Measurements from ENCODE around the gene PPP4R4.

PPP4R4 gene

GRCh38 chr14:94162466-94162865 lies 11.7 kb upstream of the PPP4R4 start:
- H3K9me3 Mint-ChIP-seq, result no peaks in the 10 kb centered on the region
- H3K4me3 Mint-ChIP-seq, result no peak overlapping the region
- H3K27ac Mint-ChIP-seq, result no peak overlapping the region
- no peaks in the 10 kb centered on the region for H3K36me3 Mint-ChIP-seq (ENCODE audit: low read depth)
- no peaks in the 10 kb centered on the region for H3K27me3 Mint-ChIP-seq
- peaks cover 57% of the 10 kb centered on the region for H3K4me1 Mint-ChIP-seq (ENCODE audit: low read depth)

GRCh38 chr14:94163796-94164195 lies 10.3 kb upstream of the PPP4R4 start:
- Mint-ChIP-seq H3K36me3 (ENCODE audit: low read depth) (no peaks in the 10 kb centered on the region), H3K27me3 (no peaks in the 10 kb centered on the region), H3K9me3 (no peaks in the 10 kb centered on the region), H3K4me1 (ENCODE audit: low read depth) (peaks cover 44% of the 10 kb centered on the region), H3K4me3 (no peak overlapping the region), H3K27ac (no peak overlapping the region)

GRCh38 chr14:94164685-94165431 lies 9.3 kb upstream of the PPP4R4 start:
- H3K4me3 Mint-ChIP-seq, result no peak overlapping the region
- no peaks in the 10 kb centered on the region for H3K27me3 Mint-ChIP-seq
- H3K36me3 Mint-ChIP-seq (ENCODE audit: low read depth), result no peaks in the 10 kb centered on the region
- H3K9me3 Mint-ChIP-seq, result no peaks in the 10 kb centered on the region
- no peak overlapping the region for H3K27ac Mint-ChIP-seq
- peaks cover 43% of the 10 kb centered on the region for H3K4me1 Mint-ChIP-seq (ENCODE audit: low read depth)

GRCh38 chr14:94165744-94166143 lies 8.4 kb upstream of the PPP4R4 start:
- no peak overlapping the region for H3K27ac Mint-ChIP-seq
- no peaks in the 10 kb centered on the region for H3K27me3 Mint-ChIP-seq
- H3K4me3 Mint-ChIP-seq, result no peak overlapping the region
- no peaks in the 10 kb centered on the region for H3K36me3 Mint-ChIP-seq (ENCODE audit: low read depth)
- H3K9me3 Mint-ChIP-seq, result no peaks in the 10 kb centered on the region
- peaks cover 36% of the 10 kb centered on the region for H3K4me1 Mint-ChIP-seq (ENCODE audit: low read depth)

GRCh38 chr14:94170136-94170535 lies 4.0 kb upstream of the PPP4R4 start:
- Mint-ChIP-seq H3K4me1 (ENCODE audit: low read depth) (peaks cover 11% of the 10 kb centered on the region), H3K4me3 (no peak overlapping the region), H3K27me3 (peaks cover 20% of the 10 kb centered on the region), H3K36me3 (ENCODE audit: low read depth) (no peaks in the 10 kb centered on the region), H3K9me3 (no peaks in the 10 kb centered on the region), H3K27ac (no peak overlapping the region)

GRCh38 chr14:94171208-94171607 lies 2.9 kb upstream of the PPP4R4 start:
- H3K9me3 Mint-ChIP-seq, result no peaks in the 10 kb centered on the region
- H3K27me3 Mint-ChIP-seq, result peaks cover 30% of the 10 kb centered on the region
- no peak overlapping the region for H3K4me3 Mint-ChIP-seq
- H3K27ac Mint-ChIP-seq, result no peak overlapping the region
- no peaks in the 10 kb centered on the region for H3K36me3 Mint-ChIP-seq (ENCODE audit: low read depth)
- H3K4me1 Mint-ChIP-seq (ENCODE audit: low read depth), result peaks cover 18% of the 10 kb centered on the region

GRCh38 chr14:94172545-94172944 lies 1.6 kb upstream of the PPP4R4 start:
- Mint-ChIP-seq H3K4me1 (ENCODE audit: low read depth) (peaks cover 27% of the 10 kb centered on the region), H3K27me3 (peaks cover 38% of the 10 kb centered on the region), H3K4me3 (no peak overlapping the region), H3K36me3 (ENCODE audit: low read depth) (no peaks in the 10 kb centered on the region), H3K9me3 (no peaks in the 10 kb centered on the region), H3K27ac (no peak overlapping the region)

- Mint-ChIP-seq H3K36me3 (ENCODE audit: low read depth) (no peaks in the 10 kb centered on the region), H3K27me3 (peaks cover 38% of the 10 kb centered on the region), H3K27ac (no peak overlapping the region), H3K4me1 (ENCODE audit: low read depth) (peaks cover 32% of the 10 kb centered on the region), H3K4me3 (peak overlapping the region; percentile 72), H3K9me3 (no peaks in the 10 kb centered on the region)
These were observed 644 bp upstream of the PPP4R4 start for GRCh38 chr14:94173471-94173884.

GRCh38 chr14:94174604-94175010 lies 485 bp downstream of the PPP4R4 start:
- no peak overlapping the region for H3K4me3 Mint-ChIP-seq
- no peak overlapping the region for H3K27ac Mint-ChIP-seq
- H3K4me1 Mint-ChIP-seq (ENCODE audit: low read depth), result peaks cover 32% of the 10 kb centered on the region
- peaks cover 43% of the 10 kb centered on the region for H3K27me3 Mint-ChIP-seq
- no peaks in the 10 kb centered on the region for H3K9me3 Mint-ChIP-seq
- H3K36me3 Mint-ChIP-seq (ENCODE audit: low read depth), result no peaks in the 10 kb centered on the region

GRCh38 chr14:94175011-94175745 lies 1.1 kb downstream of the PPP4R4 start:
- no peaks in the 10 kb centered on the region for H3K36me3 Mint-ChIP-seq (ENCODE audit: low read depth)
- peaks cover 46% of the 10 kb centered on the region for H3K27me3 Mint-ChIP-seq
- no peaks in the 10 kb centered on the region for H3K9me3 Mint-ChIP-seq
- H3K27ac Mint-ChIP-seq, result peak overlapping the region; percentile 61
- H3K4me3 Mint-ChIP-seq, result peak overlapping the region; percentile 78
- peaks cover 32% of the 10 kb centered on the region for H3K4me1 Mint-ChIP-seq (ENCODE audit: low read depth)

GRCh38 chr14:94175747-94176146 lies 1.6 kb downstream of the PPP4R4 start:
- Mint-ChIP-seq H3K27me3 (peaks cover 50% of the 10 kb centered on the region), H3K27ac (peak overlapping the region; percentile 61), H3K4me3 (peak overlapping the region; percentile 78), H3K36me3 (ENCODE audit: low read depth) (no peaks in the 10 kb centered on the region), H3K9me3 (no peaks in the 10 kb centered on the region), H3K4me1 (ENCODE audit: low read depth) (peaks cover 38% of the 10 kb centered on the region)

GRCh38 chr14:94176808-94177207 lies 2.7 kb downstream of the PPP4R4 start:
- Mint-ChIP-seq H3K9me3 (no peaks in the 10 kb centered on the region), H3K27ac (no peak overlapping the region), H3K27me3 (peaks cover 53% of the 10 kb centered on the region), H3K4me3 (no peak overlapping the region), H3K36me3 (ENCODE audit: low read depth) (no peaks in the 10 kb centered on the region), H3K4me1 (ENCODE audit: low read depth) (peaks cover 43% of the 10 kb centered on the region)

- Mint-ChIP-seq H3K4me3 (no peak overlapping the region), H3K27me3 (peaks cover 43% of the 10 kb centered on the region), H3K27ac (no peak overlapping the region), H3K4me1 (ENCODE audit: low read depth) (peaks cover 43% of the 10 kb centered on the region), H3K9me3 (no peaks in the 10 kb centered on the region), H3K36me3 (ENCODE audit: low read depth) (no peaks in the 10 kb centered on the region)
These were observed 3.7 kb downstream of the PPP4R4 start for GRCh38 chr14:94177806-94178205.

GRCh38 chr14:94179244-94179643 lies 5.1 kb downstream of the PPP4R4 start:
- H3K27me3 Mint-ChIP-seq, result peaks cover 37% of the 10 kb centered on the region
- no peak overlapping the region for H3K27ac Mint-ChIP-seq
- H3K4me3 Mint-ChIP-seq, result no peak overlapping the region
- no peaks in the 10 kb centered on the region for H3K9me3 Mint-ChIP-seq
- peaks cover 38% of the 10 kb centered on the region for H3K4me1 Mint-ChIP-seq (ENCODE audit: low read depth)
- H3K36me3 Mint-ChIP-seq (ENCODE audit: low read depth), result no peaks in the 10 kb centered on the region

GRCh38 chr14:94180655-94181271 lies 6.6 kb downstream of the PPP4R4 start:
- Mint-ChIP-seq H3K4me1 (ENCODE audit: low read depth) (peaks cover 29% of the 10 kb centered on the region), H3K27me3 (peaks cover 29% of the 10 kb centered on the region), H3K36me3 (ENCODE audit: low read depth) (no peaks in the 10 kb centered on the region), H3K27ac (peak overlapping the region; percentile 10), H3K9me3 (no peaks in the 10 kb centered on the region), H3K4me3 (peak overlapping the region; percentile 47)

Data from stimulated activated naive CD8-positive, alpha-beta T cell treated with anti-CD3 and anti-CD28 coated beads, Interleukin-15, Interleukin-2, amounts not matched to agents 100 ng/mL and 50 ng/mL, for 24 hours (primary cell).